MM.1S (cell line): Measurements from ENCODE around the gene DCAF6.

Source experiments
- DNase-seq: peaks from one replicate; pipeline ENCODE4 v3.0.0-alpha.2; 2015
- H2AFZ ChIP-seq: fragments of 300-600 bp; sonication (generic); 2 replicates; pipeline ENCODE4 v1.6.0; 2016; ENCODE audit warnings: antibody characterized with exemption, low read length
- H3F3A ChIP-seq: fragments of 300-600 bp; sonication (generic); 2 replicates; pipeline ENCODE4 v1.6.1; 2016; ENCODE audit warnings: mild to moderate bottlenecking, antibody characterized with exemption, low read length, moderate library complexity, mixed read lengths; ENCODE audit not compliant: insufficient read depth
- H3K27ac ChIP-seq: fragments of 300-600 bp; sonication (generic); 2 replicates; pipeline ENCODE4 v1.5.1; 2016; ENCODE audit warnings: mild to moderate bottlenecking, low read length
- H3K27me3 ChIP-seq: fragments of 300-600 bp; sonication (generic); replicated peaks from 2 replicates; pipeline ENCODE4 v1.6.0; 2016; ENCODE audit warnings: low read length; ENCODE audit not compliant: insufficient read depth
- H3K36me3 ChIP-seq: fragments of 300-600 bp; sonication (generic); replicated peaks from 2 replicates; pipeline ENCODE4 v1.6.1; 2016; ENCODE audit warnings: mild to moderate bottlenecking, low read length, mixed read lengths; ENCODE audit not compliant: insufficient read depth
- H3K4me1 ChIP-seq: fragments of 300-600 bp; sonication (generic); 2 replicates; pipeline ENCODE4 v1.6.1; 2016; ENCODE audit warnings: low read length, mixed read lengths
- H3K4me2 ChIP-seq: fragments of 300-600 bp; sonication (generic); 2 replicates; pipeline ENCODE4 v1.6.0; 2016; ENCODE audit warnings: low read depth, low read length
- H3K4me3 ChIP-seq: fragments of 300-600 bp; sonication (generic); 2 replicates; pipeline ENCODE4 v1.5.1; 2016; ENCODE audit warnings: low read length, mixed read lengths
- H3K79me2 ChIP-seq: fragments of 300-600 bp; sonication (generic); 2 replicates; pipeline ENCODE4 v1.6.1; 2016; ENCODE audit warnings: mixed run types, low read length, mixed read lengths
- H3K9ac ChIP-seq: fragments of 300-600 bp; sonication (generic); 2 replicates; pipeline ENCODE4 v1.6.1; 2016; ENCODE audit warnings: low read length, mixed read lengths
- H3K9me2 ChIP-seq: fragments of 300-600 bp; sonication (generic); replicated peaks from 2 replicates; pipeline ENCODE4 v1.6.1; 2016; ENCODE audit warnings: mild to moderate bottlenecking, low read length, mixed read lengths; ENCODE audit not compliant: insufficient read depth
- H3K9me3 ChIP-seq: fragments of 300-600 bp; sonication (generic); replicated peaks from 2 replicates; pipeline ENCODE4 v1.6.1; 2016; ENCODE audit warnings: mild to moderate bottlenecking, low read length, mixed read lengths; ENCODE audit not compliant: insufficient read depth
- H4K20me1 ChIP-seq: fragments of 300-600 bp; sonication (generic); 2 replicates; pipeline ENCODE4 v1.6.1; 2016; ENCODE audit warnings: mild to moderate bottlenecking, low read length, moderate library complexity, mixed read lengths; ENCODE audit not compliant: insufficient read depth
- CTCF ChIP-seq: fragments of 300-600 bp; sonication (generic); IDR thresholded peaks from 2 replicates; pipeline ENCODE4 v1.5.1; 2016; ENCODE audit warnings: antibody characterized with exemption, low read length, mixed read lengths
- EZH2 ChIP-seq: fragments of 300-600 bp; sonication (generic); optimal IDR thresholded peaks from 2 replicates; pipeline ENCODE3; 2017; ENCODE audit warnings: low read depth, mild to moderate bottlenecking, antibody characterized with exemption, low read length, mixed read lengths
- EZH2phosphoT487 ChIP-seq: fragments of 300-600 bp; sonication (generic); IDR thresholded peaks from 2 replicates; pipeline ENCODE4 v1.6.1; 2018; ENCODE audit warnings: antibody characterized with exemption, low read length

DCAF6 gene

GRCh38 chr1:167938080-167938636 lies 1.7 kb downstream of the DCAF6 start:
- Histone ChIP-seq H2AFZ (no peak overlapping the region), H3K9me2 (no peaks in the 10 kb centered on the region), H3K27ac (0 out of 2 replicates have a peak overlapping the region, but pooled peaks have one; percentile 93), H3K36me3 (no peaks in the 10 kb centered on the region), H3K4me2 (peak overlapping the region; percentile 70), H3K9ac (peak overlapping the region; percentile 91; the same call in 1 of the 2 replicates), H3K79me2 (peaks cover 88% of the 10 kb centered on the region), H4K20me1 (no peaks in the 10 kb centered on the region), H3K27me3 (no peaks in the 10 kb centered on the region), H3F3A (peaks cover 26% of the 10 kb centered on the region), H3K4me3 (peak overlapping the region; percentile 82), H3K9me3 (no peaks in the 10 kb centered on the region), H3K4me1 (peaks cover 15% of the 10 kb centered on the region)
- TF ChIP-seq EZH2: no peak
- TF ChIP-seq EZH2phosphoT487: no peak
- TF ChIP-seq CTCF: no peak
- DNase-seq: no peak

GRCh38 chr1:167940264-167940663 lies 3.8 kb downstream of the DCAF6 start:
- Histone ChIP-seq H3K4me2 (no peak overlapping the region), H3K9me3 (no peaks in the 10 kb centered on the region), H3K27ac (no peak overlapping the region), H3K4me1 (peaks cover 8% of the 10 kb centered on the region), H2AFZ (no peak overlapping the region), H3K4me3 (no peak overlapping the region), H3K9ac (no peak overlapping the region), H3K79me2 (peaks cover 87% of the 10 kb centered on the region), H3K9me2 (no peaks in the 10 kb centered on the region), H3F3A (peaks cover 19% of the 10 kb centered on the region), H4K20me1 (no peaks in the 10 kb centered on the region), H3K36me3 (no peaks in the 10 kb centered on the region), H3K27me3 (no peaks in the 10 kb centered on the region)
- TF ChIP-seq CTCF (no peak), EZH2phosphoT487 (no peak), EZH2 (no peak)
- DNase-seq: no peak

- H3K4me1 ChIP-seq: peaks cover 1% of the 10 kb centered on the region; the same call in 1 of the 2 replicates
- TF ChIP-seq EZH2phosphoT487 (no peak), CTCF (no peak), EZH2 (no peak)
Observed at GRCh38 chr1:167943541-167943940, 7.1 kb downstream of the DCAF6 start.

More at GRCh38 chr1:167943541-167943940, 7.1 kb downstream of the DCAF6 start:
- H3K27me3 ChIP-seq: no peaks in the 10 kb centered on the region
- H3K36me3 ChIP-seq: no peaks in the 10 kb centered on the region
- peaks cover 93% of the 10 kb centered on the region for H3K79me2 ChIP-seq
- no peak overlapping the region for H2AFZ ChIP-seq
- DNase-seq: no peak
- no peaks in the 10 kb centered on the region for H3K9me3 ChIP-seq
- no peak overlapping the region for H3K4me3 ChIP-seq
- no peak overlapping the region for H3K9ac ChIP-seq
- no peaks in the 10 kb centered on the region for H3F3A ChIP-seq
- H4K20me1 ChIP-seq: no peaks in the 10 kb centered on the region
- no peaks in the 10 kb centered on the region for H3K9me2 ChIP-seq
- H3K4me2 ChIP-seq: no peak overlapping the region
- H3K27ac ChIP-seq: no peak overlapping the region
